Measurements from ENCODE around the gene CRACR2A. TPM values are rescaled to one million over a fixed set of nuclear protein-coding genes. Genes with fewer than 3 reads are reported as not detected.

The CRACR2A gene
- total and polyA plus RNA-seq, 2 of the 8 experiments (the other 6 are each of a cell fraction or from before 2014, with no cell fraction given): 0.85 to 3.2 TPM

GRCh38 chr12:3747976-3748619 is 4.8 kb downstream of the CRACR2A start (continued):
- TF ChIP-seq, protein P1, sequence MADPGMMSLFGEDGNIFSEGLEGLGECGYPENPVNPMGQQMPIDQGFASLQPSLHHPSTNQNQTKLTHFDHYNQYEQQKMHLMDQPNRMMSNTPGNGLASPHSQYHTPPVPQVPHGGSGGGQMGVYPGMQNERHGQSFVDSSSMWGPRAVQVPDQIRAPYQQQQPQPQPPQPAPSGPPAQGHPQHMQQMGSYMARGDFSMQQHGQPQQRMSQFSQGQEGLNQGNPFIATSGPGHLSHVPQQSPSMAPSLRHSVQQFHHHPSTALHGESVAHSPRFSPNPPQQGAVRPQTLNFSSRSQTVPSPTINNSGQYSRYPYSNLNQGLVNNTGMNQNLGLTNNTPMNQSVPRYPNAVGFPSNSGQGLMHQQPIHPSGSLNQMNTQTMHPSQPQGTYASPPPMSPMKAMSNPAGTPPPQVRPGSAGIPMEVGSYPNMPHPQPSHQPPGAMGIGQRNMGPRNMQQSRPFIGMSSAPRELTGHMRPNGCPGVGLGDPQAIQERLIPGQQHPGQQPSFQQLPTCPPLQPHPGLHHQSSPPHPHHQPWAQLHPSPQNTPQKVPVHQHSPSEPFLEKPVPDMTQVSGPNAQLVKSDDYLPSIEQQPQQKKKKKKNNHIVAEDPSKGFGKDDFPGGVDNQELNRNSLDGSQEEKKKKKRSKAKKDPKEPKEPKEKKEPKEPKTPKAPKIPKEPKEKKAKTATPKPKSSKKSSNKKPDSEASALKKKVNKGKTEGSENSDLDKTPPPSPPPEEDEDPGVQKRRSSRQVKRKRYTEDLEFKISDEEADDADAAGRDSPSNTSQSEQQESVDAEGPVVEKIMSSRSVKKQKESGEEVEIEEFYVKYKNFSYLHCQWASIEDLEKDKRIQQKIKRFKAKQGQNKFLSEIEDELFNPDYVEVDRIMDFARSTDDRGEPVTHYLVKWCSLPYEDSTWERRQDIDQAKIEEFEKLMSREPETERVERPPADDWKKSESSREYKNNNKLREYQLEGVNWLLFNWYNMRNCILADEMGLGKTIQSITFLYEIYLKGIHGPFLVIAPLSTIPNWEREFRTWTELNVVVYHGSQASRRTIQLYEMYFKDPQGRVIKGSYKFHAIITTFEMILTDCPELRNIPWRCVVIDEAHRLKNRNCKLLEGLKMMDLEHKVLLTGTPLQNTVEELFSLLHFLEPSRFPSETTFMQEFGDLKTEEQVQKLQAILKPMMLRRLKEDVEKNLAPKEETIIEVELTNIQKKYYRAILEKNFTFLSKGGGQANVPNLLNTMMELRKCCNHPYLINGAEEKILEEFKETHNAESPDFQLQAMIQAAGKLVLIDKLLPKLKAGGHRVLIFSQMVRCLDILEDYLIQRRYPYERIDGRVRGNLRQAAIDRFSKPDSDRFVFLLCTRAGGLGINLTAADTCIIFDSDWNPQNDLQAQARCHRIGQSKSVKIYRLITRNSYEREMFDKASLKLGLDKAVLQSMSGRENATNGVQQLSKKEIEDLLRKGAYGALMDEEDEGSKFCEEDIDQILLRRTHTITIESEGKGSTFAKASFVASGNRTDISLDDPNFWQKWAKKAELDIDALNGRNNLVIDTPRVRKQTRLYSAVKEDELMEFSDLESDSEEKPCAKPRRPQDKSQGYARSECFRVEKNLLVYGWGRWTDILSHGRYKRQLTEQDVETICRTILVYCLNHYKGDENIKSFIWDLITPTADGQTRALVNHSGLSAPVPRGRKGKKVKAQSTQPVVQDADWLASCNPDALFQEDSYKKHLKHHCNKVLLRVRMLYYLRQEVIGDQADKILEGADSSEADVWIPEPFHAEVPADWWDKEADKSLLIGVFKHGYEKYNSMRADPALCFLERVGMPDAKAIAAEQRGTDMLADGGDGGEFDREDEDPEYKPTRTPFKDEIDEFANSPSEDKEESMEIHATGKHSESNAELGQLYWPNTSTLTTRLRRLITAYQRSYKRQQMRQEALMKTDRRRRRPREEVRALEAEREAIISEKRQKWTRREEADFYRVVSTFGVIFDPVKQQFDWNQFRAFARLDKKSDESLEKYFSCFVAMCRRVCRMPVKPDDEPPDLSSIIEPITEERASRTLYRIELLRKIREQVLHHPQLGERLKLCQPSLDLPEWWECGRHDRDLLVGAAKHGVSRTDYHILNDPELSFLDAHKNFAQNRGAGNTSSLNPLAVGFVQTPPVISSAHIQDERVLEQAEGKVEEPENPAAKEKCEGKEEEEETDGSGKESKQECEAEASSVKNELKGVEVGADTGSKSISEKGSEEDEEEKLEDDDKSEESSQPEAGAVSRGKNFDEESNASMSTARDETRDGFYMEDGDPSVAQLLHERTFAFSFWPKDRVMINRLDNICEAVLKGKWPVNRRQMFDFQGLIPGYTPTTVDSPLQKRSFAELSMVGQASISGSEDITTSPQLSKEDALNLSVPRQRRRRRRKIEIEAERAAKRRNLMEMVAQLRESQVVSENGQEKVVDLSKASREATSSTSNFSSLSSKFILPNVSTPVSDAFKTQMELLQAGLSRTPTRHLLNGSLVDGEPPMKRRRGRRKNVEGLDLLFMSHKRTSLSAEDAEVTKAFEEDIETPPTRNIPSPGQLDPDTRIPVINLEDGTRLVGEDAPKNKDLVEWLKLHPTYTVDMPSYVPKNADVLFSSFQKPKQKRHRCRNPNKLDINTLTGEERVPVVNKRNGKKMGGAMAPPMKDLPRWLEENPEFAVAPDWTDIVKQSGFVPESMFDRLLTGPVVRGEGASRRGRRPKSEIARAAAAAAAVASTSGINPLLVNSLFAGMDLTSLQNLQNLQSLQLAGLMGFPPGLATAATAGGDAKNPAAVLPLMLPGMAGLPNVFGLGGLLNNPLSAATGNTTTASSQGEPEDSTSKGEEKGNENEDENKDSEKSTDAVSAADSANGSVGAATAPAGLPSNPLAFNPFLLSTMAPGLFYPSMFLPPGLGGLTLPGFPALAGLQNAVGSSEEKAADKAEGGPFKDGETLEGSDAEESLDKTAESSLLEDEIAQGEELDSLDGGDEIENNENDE (IDR thresholded peaks at IDR 0.05; ENCODE audit: insufficient replicate concordance, low read length): no peak
- TF ChIP-seq CHD1 (IDR thresholded peaks at IDR 0.05; ENCODE audit: low read depth, low read length): no peak
- no peak for TF ChIP-seq EP300 (IDR thresholded peaks at IDR 0.05; ENCODE audit: borderline replicate concordance in 1 of 2, low read depth in 2 of 2, low read length in 2 of 2)
- no peak for TF ChIP-seq SIX5 (IDR thresholded peaks at IDR 0.05; ENCODE audit: low read depth, low read length)
- TF ChIP-seq MAX (IDR thresholded peaks at IDR 0.05): no peak
- TF ChIP-seq TBP (IDR thresholded peaks at IDR 0.05; ENCODE audit: low read depth, low read length): no peak
- no peak for TF ChIP-seq SP4 (IDR thresholded peaks at IDR 0.05; ENCODE audit: low read length)
- TF ChIP-seq SP2 (IDR thresholded peaks at IDR 0.05; ENCODE audit: low read length): no peak
- no peak for TF ChIP-seq RNF2 (IDR thresholded peaks at IDR 0.05; ENCODE audit: borderline replicate concordance, low read depth, low read length, missing control alignments, poor library complexity, severe bottlenecking)
- no peak for TF ChIP-seq EZH2 (IDR thresholded peaks at IDR 0.05; ENCODE audit: low read depth, low read length, severe bottlenecking)
